PC-3 (cell line): ENCODE measurements around the gene USP53. TPM values are rescaled to one million over a fixed set of nuclear protein-coding genes. Genes with fewer than 3 reads are reported as not detected.

Experiments
- ATAC-seq: fragments of 200-7000 bp; cut with Tn5 transposase; 2 replicates; pipeline ENCODE4 v1.9.1; 2020; ENCODE audit warnings: mild to moderate bottlenecking, moderate library complexity
- Bru-seq: library from RNA; stranded (reverse); fragments of 400-500 nt; gene quantifications from one replicate; lab custom pipeline; 2021; lab: Mats Ljungman, UMichigan
- BruChase-seq, 2 experiments: library from RNA; stranded (reverse); fragments of 400-500 nt; gene quantifications; one replicate each; lab custom pipeline; 2021; lab: Mats Ljungman, UMichigan
- BruUV-seq: library from RNA; stranded (reverse); fragments of 400-500 nt; replicated peaks from 2 replicates; lab custom pipeline; 2021; lab: Mats Ljungman, UMichigan
- CTCF ChIA-PET: fragments of 300-600 bp; sonication (Branson Sonifier 250); formaldehyde crosslinking; loops from one replicate; lab custom pipeline; 2022; ENCODE audit warnings: antibody characterized with exemption; lab: Charles Lee
- POLR2A ChIA-PET: fragments of 300-600 bp; sonication (Branson Sonifier 250); formaldehyde crosslinking; loops from one replicate; lab custom pipeline; 2022; ENCODE audit warnings: antibody characterized with exemption; ENCODE audit not compliant: unreplicated experiment; lab: Charles Lee
- DNase-seq: peaks from one replicate; pipeline ENCODE4 v3.0.0-alpha.2; 2015
- H2AFZ ChIP-seq: fragments of 300-600 bp; sonication (generic); 2 replicates; pipeline ENCODE4 v1.6.0; 2016; ENCODE audit warnings: antibody characterized with exemption, low read length
- H3F3A ChIP-seq: fragments of 300-600 bp; sonication (generic); one replicate; pipeline ENCODE4 v1.6.0; 2017; ENCODE audit warnings: antibody characterized with exemption, low read length, control low read depth, mild to moderate bottlenecking; ENCODE audit not compliant: unreplicated experiment
- H3K27ac ChIP-seq: fragments of 300-600 bp; sonication (generic); 2 replicates; pipeline ENCODE4 v1.5.1; 2016; ENCODE audit warnings: mild to moderate bottlenecking, low read length
- H3K27me3 ChIP-seq: fragments of 300-600 bp; sonication (generic); 2 replicates; pipeline ENCODE4 v1.6.1; 2016; ENCODE audit warnings: low read length, mixed read lengths
- H3K36me3 ChIP-seq: fragments of 300-600 bp; sonication (generic); 2 replicates; pipeline ENCODE4 v1.6.1; 2016; ENCODE audit warnings: low read depth, mixed run types, low read length, mixed read lengths
- H3K4me1 ChIP-seq: fragments of 300-600 bp; sonication (generic); 2 replicates; pipeline ENCODE4 v1.5.1; 2016; ENCODE audit warnings: low read length; ENCODE audit not compliant: insufficient read depth
- H3K4me2 ChIP-seq: fragments of 300-600 bp; sonication (generic); 2 replicates; pipeline ENCODE4 v1.6.0; 2016; ENCODE audit warnings: low read length
- H3K4me3 ChIP-seq: fragments of 300-600 bp; sonication (generic); 2 replicates; pipeline ENCODE4 v1.5.1; 2016; ENCODE audit warnings: mild to moderate bottlenecking, low read length, mixed read lengths
- H3K79me2 ChIP-seq: fragments of 300-600 bp; sonication (generic); 2 replicates; pipeline ENCODE4 v1.6.1; 2017; ENCODE audit warnings: low read length, mixed read lengths
- H3K9ac ChIP-seq: fragments of 300-600 bp; sonication (generic); 2 replicates; pipeline ENCODE4 v1.6.0; 2016; ENCODE audit warnings: mild to moderate bottlenecking, low read length
- H3K9me2 ChIP-seq: fragments of 300-600 bp; sonication (generic); replicated peaks from 2 replicates; pipeline ENCODE4 v1.6.1; 2016; ENCODE audit warnings: mixed run types, low read length, mixed read lengths
- H3K9me3 ChIP-seq: fragments of 300-600 bp; sonication (generic); 2 replicates; pipeline ENCODE4 v1.6.1; 2016; ENCODE audit warnings: low read length, mixed read lengths
- H4K20me1 ChIP-seq: fragments of 300-600 bp; sonication (generic); 2 replicates; pipeline ENCODE4 v1.6.1; 2016; ENCODE audit warnings: low read length, mixed read lengths
- EZH2 ChIP-seq: fragments of 300-600 bp; sonication (generic); IDR thresholded peaks from one replicate; pipeline ENCODE4 v1.6.1; 2017; ENCODE audit warnings: antibody characterized with exemption, mild to moderate bottlenecking, low read length; ENCODE audit not compliant: unreplicated experiment
- EZH2phosphoT487 ChIP-seq: fragments of 300-600 bp; sonication (generic); IDR thresholded peaks from 2 replicates; pipeline ENCODE4 v1.6.1; 2018; ENCODE audit warnings: mild to moderate bottlenecking, antibody characterized with exemption, low read length, borderline replicate concordance
- intact Hi-C: fragments of 100-400 bp; cut with micrococcal nuclease; formaldehyde crosslinking; loops from 2 replicates; pipeline ENCODE4 v1.9.0; 2023
- long read RNA-seq: library from polyadenylated mRNA; unstranded; transcript quantifications from one replicate; pipeline ENCODE4 v2.0.0, GENCODE V29; 2021; ENCODE audit not compliant: unreplicated experiment
- total RNA-seq: library from RNA; depleted of rRNA; stranded (reverse); fragments of >200 nt; gene quantifications from 2 replicates; pipeline ENCODE4 v1.2.3, GENCODE V29; 2014; rRNA removed
- TF ChIP-seq, protein P1 (sequence below): fragments of 300-600 bp; sonication (generic); conservative IDR thresholded peaks from 2 replicates; pipeline ENCODE4 v1.5.1; 2017; ENCODE audit warnings: antibody characterized with exemption, low read depth, mild to moderate bottlenecking, low read length

The USP53 gene
- 8.7 and 9.6 TPM in 2 replicates for total RNA-seq
- percentile 75 among the genes with signal in this experiment for Bru-seq, nascent RNA
- percentile 72 among the genes with signal in this experiment for BruChase-seq, experiment 1, labeled RNA remaining after a 6-hour chase
- BruChase-seq, experiment 2, labeled RNA remaining after a 2-hour chase, result percentile 73 among the genes with signal in this experiment
- long read RNA-seq, partial matches to known transcripts, result 1 of 10 reads
- long read RNA-seq, other reads (novel, unspliced or antisense), result 9 of 10 reads

DNA sequence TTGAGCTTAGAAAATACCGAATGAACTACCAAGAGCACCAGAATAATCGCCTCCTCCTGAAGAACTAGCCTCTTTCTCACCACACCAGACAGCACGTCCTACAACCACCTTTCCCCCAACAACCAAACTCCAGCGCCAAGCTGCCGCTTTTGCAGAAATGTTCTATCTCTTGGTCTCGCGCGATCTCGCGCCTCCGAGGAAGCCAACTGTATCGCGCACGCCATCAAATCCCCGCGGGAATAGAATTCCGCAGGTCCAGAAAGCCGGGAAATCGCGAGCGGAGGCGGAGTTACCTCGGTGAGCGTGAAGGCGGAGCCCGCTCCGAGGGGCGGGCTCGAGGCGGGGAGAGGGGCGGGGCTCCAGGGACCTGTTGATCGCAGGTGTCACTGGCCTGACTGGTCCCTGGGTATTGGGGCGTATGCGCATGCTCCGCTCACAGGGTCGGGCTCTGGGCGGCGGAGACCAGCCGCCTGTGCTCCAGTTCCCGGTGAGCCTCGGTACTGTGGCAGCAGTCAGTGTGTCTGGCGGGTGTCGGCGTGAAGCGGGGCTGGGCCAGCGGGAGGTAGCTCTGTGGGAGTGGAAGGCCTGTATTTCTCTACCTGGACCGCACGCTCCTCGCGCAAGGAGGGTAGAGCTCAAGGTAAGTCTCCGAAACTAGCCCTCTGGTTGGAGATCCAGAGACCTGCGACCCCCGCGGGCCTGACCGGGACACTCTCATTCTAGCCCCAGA is at the start of gene USP53:
Gene USP53, plus strand, starts transcription at position 480 of the 730 bp plus-strand sequence. CDS start 27,047 bp downstream, outside the sequence.
- ATAC-seq (peak; percentile 84), DNase-seq (peak; percentile 97)
- CTCF ChIA-PET, result interaction anchor here (0.5 kb wide), 1 partner anchor 178 kb away, joined by 3 read pairs; no protein-coding TSS in a partner anchor
- Histone ChIP-seq H3K9me3 (no peaks in the 10 kb centered on the region), H3K4me1 (peaks cover 28% of the 10 kb centered on the region), H3K27me3 (no peaks in the 10 kb centered on the region), H3K4me2 (peak within 1 kb of the TSS; percentile 84), H3K79me2 (peaks cover 54% of the 10 kb centered on the region), H3K9ac (peak within 1 kb of the TSS; percentile 89), H3F3A (peaks cover 7% of the 10 kb centered on the region), H3K27ac (peak within 1 kb of the TSS; percentile 79), H3K36me3 (no peaks in the 10 kb centered on the region), H3K9me2 (0 out of 2 replicates have a peak, but pooled peaks cover 6% of the 10 kb centered on the region), H4K20me1 (peaks cover 12% of the 10 kb centered on the region), H2AFZ (peak within 1 kb of the TSS; percentile 69), H3K4me3 (peak within 1 kb of the TSS; percentile 89)
- intact Hi-C loops, result loop anchor here (1.0 to 5.0 kb wide), 3 partner anchors 75 to 224 kb away; no protein-coding TSS in a partner anchor
- POLR2A ChIA-PET, result no interaction called here
- TF ChIP-seq EZH2phosphoT487 (no peak), EZH2 (no peak)
- TF ChIP-seq, protein P1, sequence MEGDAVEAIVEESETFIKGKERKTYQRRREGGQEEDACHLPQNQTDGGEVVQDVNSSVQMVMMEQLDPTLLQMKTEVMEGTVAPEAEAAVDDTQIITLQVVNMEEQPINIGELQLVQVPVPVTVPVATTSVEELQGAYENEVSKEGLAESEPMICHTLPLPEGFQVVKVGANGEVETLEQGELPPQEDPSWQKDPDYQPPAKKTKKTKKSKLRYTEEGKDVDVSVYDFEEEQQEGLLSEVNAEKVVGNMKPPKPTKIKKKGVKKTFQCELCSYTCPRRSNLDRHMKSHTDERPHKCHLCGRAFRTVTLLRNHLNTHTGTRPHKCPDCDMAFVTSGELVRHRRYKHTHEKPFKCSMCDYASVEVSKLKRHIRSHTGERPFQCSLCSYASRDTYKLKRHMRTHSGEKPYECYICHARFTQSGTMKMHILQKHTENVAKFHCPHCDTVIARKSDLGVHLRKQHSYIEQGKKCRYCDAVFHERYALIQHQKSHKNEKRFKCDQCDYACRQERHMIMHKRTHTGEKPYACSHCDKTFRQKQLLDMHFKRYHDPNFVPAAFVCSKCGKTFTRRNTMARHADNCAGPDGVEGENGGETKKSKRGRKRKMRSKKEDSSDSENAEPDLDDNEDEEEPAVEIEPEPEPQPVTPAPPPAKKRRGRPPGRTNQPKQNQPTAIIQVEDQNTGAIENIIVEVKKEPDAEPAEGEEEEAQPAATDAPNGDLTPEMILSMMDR, result no peak
- BruUV-seq, result no TSS peak

DNA sequence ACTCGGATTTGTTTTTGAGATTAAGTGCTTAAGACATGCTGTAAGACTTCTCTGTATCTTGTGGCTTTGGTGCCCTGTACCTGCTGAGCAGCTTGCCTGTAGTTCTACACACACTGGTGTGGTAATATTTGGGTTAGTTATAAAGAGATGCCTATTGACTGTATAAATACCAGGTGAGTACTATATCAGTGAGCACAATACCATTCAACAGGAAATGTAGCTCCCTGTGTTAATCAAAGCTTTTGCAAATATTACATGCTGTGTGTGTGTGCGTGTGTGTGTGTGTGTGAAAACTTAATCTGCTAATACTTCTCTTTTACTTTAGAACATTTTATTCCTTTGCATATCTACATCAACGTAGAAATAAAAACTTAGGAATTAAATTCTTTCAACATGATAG is 46.7 kb upstream of the USP53 start:
- no peak for DNase-seq
- Histone ChIP-seq H3K9me2 (no peaks in the 10 kb centered on the region), H4K20me1 (no peaks in the 10 kb centered on the region), H3K27ac (no peak overlapping the region), H3K9me3 (no peaks in the 10 kb centered on the region), H3K4me3 (no peak overlapping the region), H3K27me3 (no peaks in the 10 kb centered on the region), H3K9ac (no peak overlapping the region), H3K4me1 (no peaks in the 10 kb centered on the region), H3K4me2 (no peak overlapping the region), H3K36me3 (no peaks in the 10 kb centered on the region), H2AFZ (no peak overlapping the region), H3K79me2 (no peaks in the 10 kb centered on the region), H3F3A (no peaks in the 10 kb centered on the region)
- POLR2A ChIA-PET, result no interaction called here
- BruUV-seq, result no TSS peak
- no peak for ATAC-seq
- intact Hi-C loops, result no loop called here
- TF ChIP-seq, protein P1, result no peak
- TF ChIP-seq EZH2 (no peak), EZH2phosphoT487 (no peak)
- CTCF ChIA-PET, result no interaction called here
